ENCODE data around the gene WNT11.

DNA sequence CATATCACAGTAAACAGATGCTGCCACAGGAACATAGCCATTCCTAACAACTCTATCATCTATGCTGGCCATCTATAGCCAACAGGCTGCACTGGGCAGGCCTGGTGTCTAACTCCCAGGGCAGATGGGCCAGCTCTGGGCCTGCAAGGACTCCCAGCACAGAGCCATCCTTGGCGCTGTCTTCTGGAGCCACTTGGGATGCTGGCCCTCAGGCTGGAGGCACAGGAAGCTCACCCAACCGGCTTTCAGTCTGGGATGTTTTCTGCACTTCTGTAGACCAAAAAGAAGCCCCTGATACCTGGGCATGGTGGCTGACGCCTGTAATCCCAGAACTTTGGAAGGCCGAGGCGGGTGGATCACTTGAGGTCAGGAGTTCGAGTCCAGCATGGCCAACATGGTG is 40.8 kb upstream of the WNT11 start:
- TF ChIP-seq, protein P1, sequence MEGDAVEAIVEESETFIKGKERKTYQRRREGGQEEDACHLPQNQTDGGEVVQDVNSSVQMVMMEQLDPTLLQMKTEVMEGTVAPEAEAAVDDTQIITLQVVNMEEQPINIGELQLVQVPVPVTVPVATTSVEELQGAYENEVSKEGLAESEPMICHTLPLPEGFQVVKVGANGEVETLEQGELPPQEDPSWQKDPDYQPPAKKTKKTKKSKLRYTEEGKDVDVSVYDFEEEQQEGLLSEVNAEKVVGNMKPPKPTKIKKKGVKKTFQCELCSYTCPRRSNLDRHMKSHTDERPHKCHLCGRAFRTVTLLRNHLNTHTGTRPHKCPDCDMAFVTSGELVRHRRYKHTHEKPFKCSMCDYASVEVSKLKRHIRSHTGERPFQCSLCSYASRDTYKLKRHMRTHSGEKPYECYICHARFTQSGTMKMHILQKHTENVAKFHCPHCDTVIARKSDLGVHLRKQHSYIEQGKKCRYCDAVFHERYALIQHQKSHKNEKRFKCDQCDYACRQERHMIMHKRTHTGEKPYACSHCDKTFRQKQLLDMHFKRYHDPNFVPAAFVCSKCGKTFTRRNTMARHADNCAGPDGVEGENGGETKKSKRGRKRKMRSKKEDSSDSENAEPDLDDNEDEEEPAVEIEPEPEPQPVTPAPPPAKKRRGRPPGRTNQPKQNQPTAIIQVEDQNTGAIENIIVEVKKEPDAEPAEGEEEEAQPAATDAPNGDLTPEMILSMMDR (IDR thresholded peaks at IDR 0.05; ENCODE audit: low read length) = no peak
- TF ChIP-seq EZH2 (optimal IDR thresholded peaks at IDR 0.05; ENCODE audit: low read depth, low read length) = no peak
- no peak for TF ChIP-seq EZH2phosphoT487 (IDR thresholded peaks at IDR 0.05; ENCODE audit: low read length)

Measured in MM.1S (cell line).